Measurements from ENCODE around the gene PSG1. TPM values are rescaled to one million over a fixed set of nuclear protein-coding genes. Genes with fewer than 3 reads are reported as not detected.
"Not testable (repeated sequence)": the region's sequence is repeated elsewhere in the genome, so short reads cannot be mapped to it uniquely, and the experiment has no call there.

The PSG1 gene
- total RNA-seq, result not detected
- long read RNA-seq, result 0 reads

DNA sequence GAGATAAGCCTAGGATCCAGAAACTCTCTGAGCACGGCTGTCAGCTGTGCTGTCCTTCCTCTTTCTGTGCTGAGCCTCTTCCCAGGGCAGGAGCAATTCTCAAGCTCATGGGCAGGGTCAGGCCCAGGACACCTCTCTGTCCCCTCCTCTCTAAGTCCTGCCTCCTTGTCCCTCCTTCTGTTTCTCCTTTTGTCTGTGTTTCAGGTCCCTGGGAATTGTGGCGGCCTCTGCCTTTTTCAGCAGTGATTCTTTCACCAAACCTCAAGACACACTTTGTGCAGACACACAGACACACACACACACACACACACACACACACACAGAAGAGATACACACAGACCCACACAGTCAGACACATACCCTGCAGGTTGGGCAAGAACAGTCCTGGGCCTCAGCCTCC, at the start of gene PSG1:
TSS of gene PSG1 (minus strand) at position 101 of the 400 bp plus-strand sequence. CDS start 132 bp downstream, outside the sequence.
- Histone ChIP-seq H3K36me3 (no peaks in the 10 kb centered on the region), H3K27me3 (no peaks in the 10 kb centered on the region), H3K9me3 (no peaks in the 10 kb centered on the region), H3K27ac (no peak within 1 kb of the TSS), H3K4me1 (no peaks in the 10 kb centered on the region), H3K4me3 (no peak within 1 kb of the TSS)
- DNase-seq (no peak), ATAC-seq (no peak)
- intact Hi-C loops (cut with DNase I), result no loop called here
- TF ChIP-seq, protein P1, sequence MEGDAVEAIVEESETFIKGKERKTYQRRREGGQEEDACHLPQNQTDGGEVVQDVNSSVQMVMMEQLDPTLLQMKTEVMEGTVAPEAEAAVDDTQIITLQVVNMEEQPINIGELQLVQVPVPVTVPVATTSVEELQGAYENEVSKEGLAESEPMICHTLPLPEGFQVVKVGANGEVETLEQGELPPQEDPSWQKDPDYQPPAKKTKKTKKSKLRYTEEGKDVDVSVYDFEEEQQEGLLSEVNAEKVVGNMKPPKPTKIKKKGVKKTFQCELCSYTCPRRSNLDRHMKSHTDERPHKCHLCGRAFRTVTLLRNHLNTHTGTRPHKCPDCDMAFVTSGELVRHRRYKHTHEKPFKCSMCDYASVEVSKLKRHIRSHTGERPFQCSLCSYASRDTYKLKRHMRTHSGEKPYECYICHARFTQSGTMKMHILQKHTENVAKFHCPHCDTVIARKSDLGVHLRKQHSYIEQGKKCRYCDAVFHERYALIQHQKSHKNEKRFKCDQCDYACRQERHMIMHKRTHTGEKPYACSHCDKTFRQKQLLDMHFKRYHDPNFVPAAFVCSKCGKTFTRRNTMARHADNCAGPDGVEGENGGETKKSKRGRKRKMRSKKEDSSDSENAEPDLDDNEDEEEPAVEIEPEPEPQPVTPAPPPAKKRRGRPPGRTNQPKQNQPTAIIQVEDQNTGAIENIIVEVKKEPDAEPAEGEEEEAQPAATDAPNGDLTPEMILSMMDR (IDR thresholded peaks at IDR 0.05), result no peak

DNA sequence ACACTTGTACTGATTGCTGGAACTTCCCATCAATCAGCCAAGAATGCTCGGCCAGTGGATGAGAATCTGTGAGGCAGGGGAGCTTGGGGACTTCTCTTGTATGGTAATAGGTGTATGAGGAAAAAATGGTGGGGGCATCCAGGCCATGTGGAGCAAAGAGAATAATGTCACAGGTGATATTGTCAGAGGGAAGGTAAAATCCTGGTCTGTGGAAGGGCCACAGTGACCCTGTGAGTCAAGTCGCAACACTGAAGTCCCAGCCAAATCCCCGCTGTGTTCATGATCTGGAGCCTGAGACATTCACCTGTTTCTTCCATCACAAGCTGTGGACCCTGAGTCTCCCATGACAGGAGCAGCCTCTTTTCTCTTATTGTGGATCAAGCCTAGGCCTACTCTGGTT, 49.4 kb upstream of the PSG1 start:
- ATAC-seq, result no peak
- H3K36me3 ChIP-seq, result no peaks in the 10 kb centered on the region
- H3K9me3 ChIP-seq, result no peaks in the 10 kb centered on the region
- intact Hi-C loops (cut with DNase I), result no loop called here
- H3K27ac ChIP-seq, result no peak overlapping the region
- no peaks in the 10 kb centered on the region for H3K4me1 ChIP-seq
- H3K27me3 ChIP-seq, result no peaks in the 10 kb centered on the region
- DNase-seq, result no peak
- H3K4me3 ChIP-seq, result no peak overlapping the region
- TF ChIP-seq, protein P1 (IDR thresholded peaks at IDR 0.05), result no peak

DNA sequence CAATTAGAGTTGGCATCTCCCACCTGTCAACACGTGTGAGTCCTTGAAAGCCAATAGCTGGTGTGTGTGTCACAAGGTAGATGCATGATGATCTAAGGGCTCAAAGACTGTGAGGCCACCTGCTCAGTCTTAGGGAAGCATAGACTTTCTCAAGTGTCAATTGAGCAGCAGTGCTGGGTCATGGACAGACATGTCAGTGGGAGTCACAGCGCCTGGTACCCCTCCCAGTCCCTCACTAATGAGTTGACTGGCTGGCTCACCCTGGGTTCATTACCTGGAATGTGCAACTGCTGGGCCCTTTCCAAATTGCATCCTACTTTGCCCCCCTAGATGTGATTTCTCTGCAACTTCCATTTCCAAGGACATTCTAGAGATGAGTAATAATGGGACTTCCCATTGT, 47.3 kb upstream of the PSG1 start:
- Histone ChIP-seq H3K27ac (no peak overlapping the region), H3K27me3 (no peaks in the 10 kb centered on the region), H3K36me3 (no peaks in the 10 kb centered on the region), H3K4me1 (no peaks in the 10 kb centered on the region), H3K4me3 (no peak overlapping the region), H3K9me3 (no peaks in the 10 kb centered on the region)
- intact Hi-C loops (cut with DNase I), result no loop called here
- DNase-seq (no peak), ATAC-seq (no peak)
- TF ChIP-seq, protein P1 (IDR thresholded peaks at IDR 0.05), result no peak

DNA sequence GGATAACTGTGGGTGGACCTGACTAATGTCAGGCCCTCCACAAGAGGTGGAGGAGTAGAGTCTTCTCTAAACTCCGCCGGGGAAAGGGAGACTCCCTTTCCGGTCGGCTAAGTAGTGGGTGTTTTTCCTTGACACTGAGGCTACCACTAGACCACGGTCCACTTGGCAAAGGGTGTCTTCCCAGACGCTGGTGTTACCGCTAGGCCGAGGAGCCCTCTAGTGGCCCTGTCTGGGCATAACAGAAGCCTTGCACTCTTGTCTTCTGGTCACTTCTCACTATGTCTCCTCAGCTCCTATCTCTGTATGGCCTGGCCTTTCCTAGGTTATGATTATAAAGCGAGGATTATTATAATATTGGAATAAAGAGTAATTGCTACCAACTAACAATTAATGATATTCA, 43.6 kb upstream of the PSG1 start:
- H3K4me1 ChIP-seq; H3K4me3 ChIP-seq; H3K27me3 ChIP-seq; intact Hi-C loops (cut with DNase I); H3K27ac ChIP-seq; H3K9me3 ChIP-seq; H3K36me3 ChIP-seq; DNase-seq; ATAC-seq: not testable (repeated sequence)
- TF ChIP-seq, protein P1 (IDR thresholded peaks at IDR 0.05), result peak; percentile 60

DNA sequence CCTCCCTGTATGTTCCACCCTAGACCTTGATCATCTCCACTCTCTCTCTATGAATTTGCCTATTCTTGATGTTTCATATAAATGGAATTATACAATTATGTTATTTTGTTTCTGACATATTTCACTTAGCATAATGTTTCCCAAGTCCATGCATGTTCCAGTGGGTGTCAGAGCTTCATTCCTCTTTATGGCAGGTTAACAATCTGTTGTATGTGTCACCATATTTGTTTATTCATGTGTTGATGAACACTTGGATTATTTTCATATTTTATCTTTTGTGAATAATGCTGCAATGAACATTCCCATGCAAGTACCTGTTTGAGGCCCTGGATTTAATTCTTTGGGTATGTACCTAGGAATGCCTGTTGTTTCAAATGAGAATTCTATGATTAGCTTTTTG, 41.5 kb upstream of the PSG1 start:
- H3K4me1 ChIP-seq; ATAC-seq; DNase-seq; H3K4me3 ChIP-seq; H3K9me3 ChIP-seq; intact Hi-C loops (cut with DNase I); H3K27ac ChIP-seq; H3K36me3 ChIP-seq; H3K27me3 ChIP-seq: not testable (repeated sequence)

DNA sequence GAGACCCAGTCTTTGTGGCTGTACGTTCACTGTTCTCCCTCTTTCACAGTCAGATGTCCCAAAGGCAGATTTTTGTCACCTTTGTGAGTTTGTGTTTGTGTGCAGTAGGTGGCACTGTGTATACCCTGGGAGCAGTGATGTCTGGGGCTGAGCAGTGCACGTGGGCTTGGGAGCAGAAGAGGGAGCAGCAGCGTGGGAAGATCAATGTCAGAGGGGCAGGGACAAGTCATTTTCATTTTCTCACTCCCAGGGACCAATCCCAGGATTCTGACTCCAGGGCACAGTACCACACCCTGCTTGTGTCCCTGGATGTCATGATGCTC, 40.2 kb upstream of the PSG1 start:
- no peak overlapping the region for H3K4me3 ChIP-seq
- H3K36me3 ChIP-seq, result no peaks in the 10 kb centered on the region
- no peak overlapping the region for H3K27ac ChIP-seq
- DNase-seq (no peak), ATAC-seq (no peak)
- H3K4me1 ChIP-seq, result no peaks in the 10 kb centered on the region
- intact Hi-C loops (cut with DNase I), result no loop called here
- TF ChIP-seq, protein P1 (IDR thresholded peaks at IDR 0.05), result no peak
- no peaks in the 10 kb centered on the region for H3K9me3 ChIP-seq
- no peaks in the 10 kb centered on the region for H3K27me3 ChIP-seq
